Keratinocyte (primary cell): ENCODE data around the gene PNPT1. TPM values are rescaled to one million over a fixed set of nuclear protein-coding genes. Genes with fewer than 3 reads are reported as not detected.
A peak's percentile ranks its signal among the peaks of the same experiment; 100 is the strongest.

Source experiments
- DNase-seq: peaks from one replicate; pipeline ENCODE4 v3.0.0-alpha.2; 2011; ENCODE audit warnings: low read depth, missing footprints, low spot score
- FAIRE-seq: peaks from 2 replicates; lab custom pipeline; 2011; peaks lifted over from hg19 to GRCh38; lab: Jason Lieb, UNC
- H2AFZ ChIP-seq: 2 replicates; pipeline ENCODE4 v1.6.0; 2012; ENCODE audit warnings: low read length, control low read depth, inconsistent platforms; ENCODE audit not compliant: control insufficient read depth
- H3K27ac ChIP-seq: 2 replicates; pipeline ENCODE4 v1.5.1; 2011; ENCODE audit warnings: low read length; ENCODE audit not compliant: control insufficient read depth, insufficient read depth
- H3K27me3 ChIP-seq: 3 replicates; pipeline ENCODE4 v1.6.0; 2011; ENCODE audit warnings: low read length; ENCODE audit not compliant: control insufficient read depth, insufficient read depth; ENCODE audit errors: extremely low read depth
- H3K36me3 ChIP-seq, 2 experiments: 2 replicates in 1 of 2; 3 replicates in 1 of 2; pipeline ENCODE4 v1.5.1; 2011; ENCODE audit warnings: low read length in 2 of 2, mild to moderate bottlenecking in 1 of 2; ENCODE audit not compliant: control insufficient read depth in 2 of 2, insufficient read depth in 2 of 2; ENCODE audit errors: extremely low read depth in 1 of 2
- H3K4me1 ChIP-seq: 3 replicates; pipeline ENCODE4 v1.5.1; 2011; ENCODE audit warnings: low read length; ENCODE audit not compliant: control insufficient read depth, insufficient read depth; ENCODE audit errors: extremely low read depth
- H3K4me2 ChIP-seq: 3 replicates; pipeline ENCODE4 v1.6.0; 2011; ENCODE audit warnings: low read depth, low read length; ENCODE audit not compliant: control insufficient read depth, insufficient read depth; ENCODE audit errors: extremely low read depth
- H3K4me3 ChIP-seq, 3 experiments: fragments of 200-600 bp in 1 of 3; sonication (generic) in 1 of 3; 2 replicates in 2 of 3; 3 replicates in 1 of 3; pipeline ENCODE4 v1.5.1; 2011 to 2016; ENCODE audit warnings: low read length in 3 of 3, mild to moderate bottlenecking in 3 of 3, control low read depth in 2 of 3, inconsistent platforms in 1 of 3, low read depth in 1 of 3, mixed read lengths in 1 of 3, mixed run types in 1 of 3, moderate library complexity in 1 of 3; ENCODE audit not compliant: control insufficient read depth in 2 of 3, insufficient read depth in 2 of 3; ENCODE audit errors: extremely low read depth in 1 of 3
- H3K79me2 ChIP-seq: 2 replicates; pipeline ENCODE4 v1.6.0; 2012; ENCODE audit warnings: low read length; ENCODE audit not compliant: control insufficient read depth, insufficient read depth
- H3K9ac ChIP-seq: 3 replicates; pipeline ENCODE4 v1.6.0; 2011; ENCODE audit warnings: low read length; ENCODE audit not compliant: control insufficient read depth, insufficient read depth; ENCODE audit errors: extremely low read depth
- H3K9me1 ChIP-seq: 3 replicates; pipeline ENCODE4 v1.6.0; 2011; ENCODE audit warnings: low read length; ENCODE audit not compliant: control insufficient read depth, insufficient read depth; ENCODE audit errors: extremely low read depth
- H3K9me3 ChIP-seq: 2 replicates; pipeline ENCODE4 v1.5.1; 2012; ENCODE audit warnings: low read depth, low read length; ENCODE audit not compliant: control insufficient read depth
- H4K20me1 ChIP-seq: 3 replicates; pipeline ENCODE4 v1.6.0; 2011; ENCODE audit warnings: low read length; ENCODE audit not compliant: control insufficient read depth, insufficient read depth; ENCODE audit errors: extremely low read depth
- CTCF ChIP-seq, 3 experiments: IDR thresholded peaks in 1 of 3; conservative IDR thresholded peaks in 1 of 3; optimal IDR thresholded peaks in 1 of 3; 2 replicates in 2 of 3; 3 replicates in 1 of 3; pipeline versions ENCODE3 to v1.5.1; 2011; ENCODE audit warnings: low read length in 3 of 3, mild to moderate bottlenecking in 3 of 3, moderate library complexity in 2 of 3, control low read depth in 1 of 3, inconsistent platforms in 1 of 3; ENCODE audit not compliant: insufficient read depth in 2 of 3; ENCODE audit errors: extremely low read depth in 1 of 3
- EZH2 ChIP-seq: IDR thresholded peaks from one replicate; pipeline ENCODE4 v1.6.1; 2012; ENCODE audit warnings: inconsistent platforms, mild to moderate bottlenecking, low read length, moderate library complexity
- dilution Hi-C: fragments of 300-500 bp; cut with MboI; formaldehyde crosslinking; loops from one replicate; pipeline ENCODE4 v1.7.0; 2020; ENCODE audit warnings: low sequenced_read_pairs; ENCODE audit not compliant: extremely low pct_ligation_motif_present
- polyA plus RNA-seq, 5 experiments: library from polyadenylated mRNA; depleted of rRNA in 3 of 5; stranded (reverse) in 3 of 5; stranded (forward) in 1 of 5; unstranded in 1 of 5; fragments of >200 nt; gene quantifications; 1 replicate in 1 of 5; 2 replicates in 3 of 5; 3 replicates in 1 of 5; pipeline versions ENCODE4 v1.2.1 to v1.2.3, GENCODE V29; 2011 to 2012; ENCODE audit warnings: missing spikeins in 2 of 5, low read depth in 1 of 5, low replicate concordance in 1 of 5

PNPT1 gene
- polyA plus RNA-seq, 1 donor (not counting 4 experiments of a cell fraction or from before 2014, with no cell fraction given): 36.1 TPM

- H3K9me1 ChIP-seq: no peaks in the 10 kb centered on the region
- no peak overlapping the region for H3K4me3 ChIP-seq
- H2AFZ ChIP-seq: peak overlapping the region; percentile 62
- TF ChIP-seq EZH2 (no peak), CTCF (optimal IDR thresholded peaks at IDR 0.05 in 1 of 3, IDR thresholded peaks at IDR 0.05 in 1 of 3, conservative IDR thresholded peaks at IDR 0.05 in 1 of 3; ENCODE audit: extremely low read depth in 1 of 3, insufficient read depth in 2 of 3, low read length in 3 of 3) (no peak)
- no peaks in the 10 kb centered on the region for H3K36me3 ChIP-seq
- FAIRE-seq (no peak), DNase-seq (no peak)
- no peak overlapping the region for H3K27ac ChIP-seq
- H3K4me1 ChIP-seq: peaks cover 6% of the 10 kb centered on the region
- no peaks in the 10 kb centered on the region for H3K27me3 ChIP-seq
- peak overlapping the region; percentile 58 for H3K4me2 ChIP-seq
- H3K9ac ChIP-seq: no peak overlapping the region
- H3K79me2 ChIP-seq: no peaks in the 10 kb centered on the region
- no peaks in the 10 kb centered on the region for H4K20me1 ChIP-seq
- H3K9me3 ChIP-seq: no peaks in the 10 kb centered on the region
- dilution Hi-C loops: no loop called here
These were observed 28.1 kb upstream of the PNPT1 start for GRCh38 chr2:55721596-55722215.

GRCh38 chr2:55720417-55720816 is 26.8 kb upstream of the PNPT1 start:
- Histone ChIP-seq H2AFZ (peak overlapping the region; percentile 85), H3K9me3 (no peaks in the 10 kb centered on the region), H3K9me1 (no peaks in the 10 kb centered on the region), H3K9ac (no peak overlapping the region), H3K27ac (no peak overlapping the region), H3K4me1 (peaks cover 6% of the 10 kb centered on the region), H3K4me3 (no peak overlapping the region), H3K36me3 (no peaks in the 10 kb centered on the region), H4K20me1 (no peaks in the 10 kb centered on the region), H3K4me2 (no peak overlapping the region), H3K27me3 (no peaks in the 10 kb centered on the region), H3K79me2 (no peaks in the 10 kb centered on the region)
- TF ChIP-seq EZH2 (no peak), CTCF (optimal IDR thresholded peaks at IDR 0.05 in 1 of 3, IDR thresholded peaks at IDR 0.05 in 1 of 3, conservative IDR thresholded peaks at IDR 0.05 in 1 of 3; ENCODE audit: extremely low read depth in 1 of 3, insufficient read depth in 2 of 3, low read length in 3 of 3) (no peak)
- dilution Hi-C loops: no loop called here
- DNase-seq: no peak
- no peak for FAIRE-seq
